Ishikawa (cell line): Measurements from ENCODE around the gene FUS.

Experiments used
- EGR1 ChIP-seq: IDR thresholded peaks from 2 replicates; pipeline ENCODE4 v1.6.1; 2012
- EP300 ChIP-seq: IDR thresholded peaks from 2 replicates; pipeline ENCODE4 v1.6.1; 2012; ENCODE audit warnings: borderline replicate concordance
- FOXM1 ChIP-seq: IDR thresholded peaks from 2 replicates; pipeline ENCODE4 v1.6.1; 2012; ENCODE audit warnings: low read depth, borderline replicate concordance
- NFIC ChIP-seq: IDR thresholded peaks from 2 replicates; pipeline ENCODE4 v1.6.1; 2012
- RAD21 ChIP-seq: IDR thresholded peaks from 2 replicates; pipeline ENCODE4 v1.6.1; 2012; ENCODE audit warnings: low read depth
- YY1 ChIP-seq: IDR thresholded peaks from 2 replicates; pipeline ENCODE4 v1.6.1; 2012; ENCODE audit warnings: low read depth

GRCh38 chr16:31202414-31203375 lies 22.8 kb downstream of the FUS start, which contains the start of gene PYCARD:
- TF ChIP-seq EGR1 (no peak), YY1 (no peak), EP300 (no peak), FOXM1 (no peak), NFIC (no peak), RAD21 (no peak)
